GM12878 (cell line): ENCODE measurements around the gene C4BPB.

ENCODE experiments used
- CEBPB ChIP-seq, 2 experiments: fragments of 150-350 bp in 1 of 2; IDR thresholded peaks; 2 replicates each; pipeline ENCODE4 v1.6.1; 2012 to 2014; ENCODE audit warnings: low read depth in 2 of 2, low read length in 2 of 2, borderline replicate concordance in 1 of 2, inconsistent platforms in 1 of 2
- CHD4 ChIP-seq: fragments of 200-600 bp; sonication (generic); IDR thresholded peaks from 2 replicates; pipeline ENCODE4 v1.6.1; 2016; ENCODE audit warnings: mild to moderate bottlenecking
- E2F8 ChIP-seq: fragments of 450-650 bp; IDR thresholded peaks from 2 replicates; pipeline ENCODE4 v1.6.1; 2018; ENCODE audit warnings: mild to moderate bottlenecking, low read depth, moderate library complexity; ENCODE audit not compliant: partially characterized antibody
- EZH2 ChIP-seq: IDR thresholded peaks from 2 replicates; pipeline ENCODE4 v1.6.1; 2012; ENCODE audit warnings: low read depth, mild to moderate bottlenecking, control low read depth, inconsistent platforms, low read length, borderline replicate concordance; ENCODE audit not compliant: control insufficient read depth
- FOXM1 ChIP-seq: IDR thresholded peaks from 2 replicates; pipeline ENCODE4 v1.6.1; 2012; ENCODE audit warnings: low read depth, mild to moderate bottlenecking, inconsistent platforms, low read length, moderate library complexity
- POLR2A ChIP-seq: IDR thresholded peaks from 2 replicates; pipeline ENCODE4 v1.6.1; 2011; ENCODE audit warnings: low read depth, mild to moderate bottlenecking, low read length
- POLR2AphosphoS5 ChIP-seq: IDR thresholded peaks from 2 replicates; pipeline ENCODE4 v1.6.1; 2011; ENCODE audit warnings: mild to moderate bottlenecking, low read length, inconsistent platforms
- RB1 ChIP-seq: fragments of 450-650 bp; formaldehyde crosslinking; IDR thresholded peaks from 2 replicates; pipeline ENCODE4 v1.6.1; 2017; ENCODE audit warnings: mild to moderate bottlenecking, borderline replicate concordance
- SRF ChIP-seq, 2 experiments: IDR thresholded peaks; 2 replicates each; pipeline ENCODE4 v1.6.1; 2011; ENCODE audit warnings: low read depth in 2 of 2, low read length in 2 of 2, mild to moderate bottlenecking in 1 of 2, moderate library complexity in 1 of 2
- SUZ12 ChIP-seq: fragments of 200-600 bp; sonication (generic); IDR thresholded peaks from one replicate; pipeline ENCODE4 v1.6.1; 2018; ENCODE audit warnings: antibody characterized with exemption, mild to moderate bottlenecking; ENCODE audit not compliant: unreplicated experiment
- TAF1 ChIP-seq: IDR thresholded peaks from 2 replicates; pipeline ENCODE4 v1.6.1; 2011; ENCODE audit warnings: mild to moderate bottlenecking, low read depth, low read length, borderline replicate concordance
- ZBTB4 ChIP-seq: fragments of 450-650 bp; formaldehyde crosslinking; IDR thresholded peaks from 2 replicates; pipeline ENCODE4 v1.4.0; 2022; ENCODE audit warnings: mild to moderate bottlenecking, moderate library complexity
- TF ChIP-seq, protein P1 (sequence below), 3 experiments: IDR thresholded peaks in 2 of 3; conservative IDR thresholded peaks in 1 of 3; 2 replicates each; pipeline ENCODE4 v1.5.1; 2011; ENCODE audit warnings: low read depth in 3 of 3, low read length in 3 of 3, mild to moderate bottlenecking in 3 of 3, control low read depth in 2 of 3, moderate library complexity in 2 of 3, inconsistent platforms in 1 of 3, mixed read lengths in 1 of 3; ENCODE audit not compliant: control insufficient read depth in 2 of 3, insufficient read depth in 1 of 3; ENCODE audit errors: extremely low read depth in 1 of 3

GRCh38 chr1:207049054-207049453, 39.6 kb upstream of the C4BPB start:
- TF ChIP-seq POLR2A (no peak), SRF (IDR thresholded peaks at IDR 0.05; ENCODE audit: low read depth in 2 of 2, low read length in 2 of 2) (no peak), ZBTB4 (no peak), FOXM1 (no peak), E2F8 (no peak), SUZ12 (no peak), EZH2 (no peak), CHD4 (no peak), POLR2AphosphoS5 (no peak), CEBPB (IDR thresholded peaks at IDR 0.05; ENCODE audit: borderline replicate concordance in 1 of 2, low read depth in 2 of 2, low read length in 2 of 2) (no peak), RB1 (no peak), TAF1 (no peak)
- TF ChIP-seq, protein P1, sequence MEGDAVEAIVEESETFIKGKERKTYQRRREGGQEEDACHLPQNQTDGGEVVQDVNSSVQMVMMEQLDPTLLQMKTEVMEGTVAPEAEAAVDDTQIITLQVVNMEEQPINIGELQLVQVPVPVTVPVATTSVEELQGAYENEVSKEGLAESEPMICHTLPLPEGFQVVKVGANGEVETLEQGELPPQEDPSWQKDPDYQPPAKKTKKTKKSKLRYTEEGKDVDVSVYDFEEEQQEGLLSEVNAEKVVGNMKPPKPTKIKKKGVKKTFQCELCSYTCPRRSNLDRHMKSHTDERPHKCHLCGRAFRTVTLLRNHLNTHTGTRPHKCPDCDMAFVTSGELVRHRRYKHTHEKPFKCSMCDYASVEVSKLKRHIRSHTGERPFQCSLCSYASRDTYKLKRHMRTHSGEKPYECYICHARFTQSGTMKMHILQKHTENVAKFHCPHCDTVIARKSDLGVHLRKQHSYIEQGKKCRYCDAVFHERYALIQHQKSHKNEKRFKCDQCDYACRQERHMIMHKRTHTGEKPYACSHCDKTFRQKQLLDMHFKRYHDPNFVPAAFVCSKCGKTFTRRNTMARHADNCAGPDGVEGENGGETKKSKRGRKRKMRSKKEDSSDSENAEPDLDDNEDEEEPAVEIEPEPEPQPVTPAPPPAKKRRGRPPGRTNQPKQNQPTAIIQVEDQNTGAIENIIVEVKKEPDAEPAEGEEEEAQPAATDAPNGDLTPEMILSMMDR (IDR thresholded peaks at IDR 0.05 in 2 of 3, conservative IDR thresholded peaks at IDR 0.05 in 1 of 3; ENCODE audit: control insufficient read depth in 2 of 3, extremely low read depth in 1 of 3, insufficient read depth in 1 of 3, low read depth in 3 of 3, low read length in 3 of 3), result no peak
